HG03066 (cell line): ENCODE data around the gene CFAP57.

Experiments used
- ATAC-seq: cut with Tn5 transposase; IDR thresholded peaks from one replicate; pipeline ENCODE4 v1.9.1; 2021; ENCODE audit warnings: low read depth; ENCODE audit not compliant: unreplicated experiment

CFAP57 gene

DNA sequence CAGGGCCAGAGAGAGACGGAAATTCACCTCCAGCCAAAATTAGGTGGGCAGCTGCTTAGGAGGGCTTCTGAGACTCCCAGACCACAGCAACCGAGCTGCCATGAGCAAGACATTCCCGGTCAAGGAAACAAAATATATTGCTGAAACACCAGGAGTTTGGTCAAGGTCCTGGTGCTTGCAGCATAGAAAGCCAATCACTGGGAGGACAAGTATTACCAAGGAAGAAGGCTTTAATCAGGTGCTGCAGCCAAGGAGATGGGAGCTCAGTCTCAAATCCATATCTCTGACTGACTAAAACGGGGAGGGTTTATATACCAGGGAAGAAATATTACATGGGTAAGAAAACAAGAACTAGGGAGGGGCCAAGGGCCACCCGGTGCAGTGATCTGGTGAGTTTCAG, 78.9 kb downstream of the CFAP57 start:
- no peak for ATAC-seq

- ATAC-seq = no peak
These were observed 80.1 kb downstream of the CFAP57 start for GRCh38 chr1:43252225-43252624.

- ATAC-seq = no peak
These were observed 81.0 kb downstream of the CFAP57 start for GRCh38 chr1:43253173-43253572.

- ATAC-seq = no peak
These were observed 81.7 kb downstream of the CFAP57 start for GRCh38 chr1:43253876-43254275.

DNA sequence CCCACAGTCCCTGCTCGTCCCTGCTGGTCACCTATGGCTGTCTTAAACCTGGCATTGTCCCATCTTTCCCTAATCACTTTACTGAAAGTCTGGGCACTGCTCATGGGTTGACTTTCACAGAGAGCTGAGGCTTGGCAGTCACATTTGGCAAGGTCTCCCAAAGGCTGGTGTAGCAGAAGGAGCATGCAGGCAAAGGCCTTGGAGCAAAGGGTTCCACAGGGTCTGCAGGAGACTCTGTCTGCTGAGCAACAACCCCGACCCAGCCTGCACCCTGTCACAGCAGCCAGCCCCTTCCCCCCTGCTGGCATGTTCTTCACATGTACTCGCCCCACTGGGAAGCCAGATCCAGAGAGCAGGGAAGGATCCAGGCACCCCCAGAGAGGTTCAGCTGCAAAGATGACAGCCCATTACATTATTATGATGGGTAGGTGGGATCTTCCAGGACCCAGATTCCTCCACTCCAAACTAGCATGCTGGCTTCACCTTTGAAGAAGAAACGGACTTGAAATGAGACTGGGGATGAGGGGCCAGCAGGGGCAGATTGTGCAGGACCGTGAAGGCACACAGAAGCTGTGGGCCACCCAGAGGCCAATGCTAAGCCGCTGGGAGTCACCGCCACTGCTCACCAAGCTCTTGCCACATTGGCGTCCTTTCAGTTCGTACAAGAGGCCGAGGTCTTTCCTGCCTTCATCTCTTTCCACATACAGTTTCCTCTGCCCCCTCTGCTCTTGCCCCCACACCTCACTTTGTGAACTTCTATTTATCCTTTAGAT, 83.5 kb downstream of the CFAP57 start:
- ATAC-seq = no peak

- ATAC-seq = no peak
These were observed 84.8 kb downstream of the CFAP57 start for GRCh38 chr1:43256675-43257570.

DNA sequence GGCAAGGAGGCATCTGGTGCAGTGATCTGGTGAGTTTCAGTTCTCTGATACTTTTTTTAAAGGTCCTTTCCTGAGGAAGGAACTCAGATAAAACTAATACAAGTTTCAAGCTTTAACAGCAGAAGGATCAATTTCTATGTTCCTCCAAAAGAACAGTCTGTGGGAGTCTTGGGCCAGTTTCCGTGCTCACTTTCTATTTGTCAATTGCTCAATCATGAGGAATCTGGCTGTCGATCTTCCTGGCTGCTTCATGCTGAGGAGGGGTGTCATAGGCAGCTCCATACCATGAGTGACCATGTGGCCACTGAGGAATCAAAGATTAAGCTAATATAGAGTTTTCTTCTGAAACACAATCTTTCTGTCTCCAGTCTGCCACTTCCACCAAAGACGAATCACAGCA, 86.2 kb downstream of the CFAP57 start:
- no peak for ATAC-seq

GRCh38 chr1:43265431-43265830, 93.3 kb downstream of the CFAP57 start:
- no peak for ATAC-seq

GRCh38 chr1:43266881-43267280, 94.8 kb downstream of the CFAP57 start:
- ATAC-seq = no peak

DNA sequence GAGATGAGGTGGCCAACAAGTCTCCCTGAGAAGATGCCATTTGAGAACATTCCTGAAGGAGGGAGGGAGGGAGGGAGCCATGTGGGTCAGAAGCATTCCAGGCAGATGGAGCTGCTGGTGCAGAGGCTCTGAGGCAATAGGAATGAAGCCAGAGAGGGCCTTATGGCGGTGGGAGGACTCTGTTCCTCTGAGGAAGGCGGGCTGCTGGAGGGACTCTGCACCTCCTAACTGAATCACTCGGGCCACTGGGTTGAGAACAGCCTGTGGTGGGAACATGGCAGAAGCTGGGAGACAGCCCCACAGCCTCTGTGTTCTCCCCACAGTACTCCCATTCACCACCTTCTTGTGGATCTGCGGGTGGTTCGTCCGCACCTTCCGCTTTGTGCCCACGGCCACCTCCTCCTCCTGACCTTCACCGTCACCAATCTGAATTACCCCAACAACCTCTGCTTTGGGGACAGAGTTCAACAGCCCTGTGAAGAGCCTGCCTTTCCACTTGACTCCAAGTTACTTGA, 95.2 kb downstream of the CFAP57 start:
- ATAC-seq = no peak

DNA sequence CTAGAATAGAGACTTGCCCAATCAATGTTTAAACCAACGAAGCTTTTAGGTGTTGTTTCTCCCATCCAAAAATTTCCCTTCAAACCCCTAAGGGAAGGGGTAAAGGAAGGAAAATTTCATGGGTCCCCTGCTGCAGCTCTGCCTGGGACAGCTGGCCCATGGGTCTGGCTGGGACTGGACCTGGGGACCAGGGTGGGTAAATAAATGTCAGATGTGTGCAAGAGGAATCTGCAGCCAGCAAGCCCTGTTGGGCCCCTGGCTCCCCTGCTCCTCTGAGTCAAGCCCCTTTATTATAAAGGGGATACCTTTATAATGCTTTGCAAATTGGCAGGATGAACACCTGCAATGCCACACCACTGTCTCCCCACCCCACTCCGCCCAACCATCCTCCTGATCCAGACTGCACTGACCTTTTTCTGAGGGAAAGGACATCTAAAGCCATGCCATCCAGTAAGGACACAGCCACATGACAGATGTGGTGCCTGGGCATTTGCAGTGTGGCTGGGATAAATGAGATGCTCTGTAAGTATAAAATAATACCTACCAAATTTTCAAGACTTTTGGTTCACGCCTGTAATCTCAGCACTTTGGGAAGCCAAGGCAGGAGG, 95.8 kb downstream of the CFAP57 start:
- ATAC-seq = no peak

- ATAC-seq = no peak
These were observed 97.7 kb downstream of the CFAP57 start, which contains the start of gene TMEM125 for GRCh38 chr1:43269627-43270375. Gene TMEM125, plus strand, starts transcription at chr1:43269983. Its CDS starts 2,740 bp downstream, at chr1:43272723.

GRCh38 chr1:43270421-43271095, 98.4 kb downstream of the CFAP57 start:
- ATAC-seq = no peak

- ATAC-seq = no peak
These were observed 99.3 kb downstream of the CFAP57 start for GRCh38 chr1:43271186-43272118.

DNA sequence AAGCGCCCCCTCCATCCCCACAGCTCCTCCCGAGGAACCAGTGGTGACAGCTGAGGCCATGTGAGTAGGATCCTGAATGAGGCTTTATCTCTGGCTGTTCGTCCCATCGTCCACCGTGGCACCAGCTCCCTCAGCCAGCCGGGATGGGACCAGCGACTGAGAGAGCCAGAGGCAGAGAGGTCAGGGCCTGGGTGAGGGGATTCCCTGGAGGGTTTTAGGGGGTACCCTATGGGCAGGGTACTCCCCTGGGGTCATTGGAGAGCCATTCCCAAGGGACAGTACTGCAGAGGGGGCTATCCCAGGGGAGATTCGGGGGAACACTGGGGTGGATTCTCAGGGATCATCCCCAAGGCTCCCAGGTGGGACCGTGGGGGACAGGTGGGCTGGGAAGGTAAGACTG, 100.0 kb downstream of the CFAP57 start:
- ATAC-seq = no peak

DNA sequence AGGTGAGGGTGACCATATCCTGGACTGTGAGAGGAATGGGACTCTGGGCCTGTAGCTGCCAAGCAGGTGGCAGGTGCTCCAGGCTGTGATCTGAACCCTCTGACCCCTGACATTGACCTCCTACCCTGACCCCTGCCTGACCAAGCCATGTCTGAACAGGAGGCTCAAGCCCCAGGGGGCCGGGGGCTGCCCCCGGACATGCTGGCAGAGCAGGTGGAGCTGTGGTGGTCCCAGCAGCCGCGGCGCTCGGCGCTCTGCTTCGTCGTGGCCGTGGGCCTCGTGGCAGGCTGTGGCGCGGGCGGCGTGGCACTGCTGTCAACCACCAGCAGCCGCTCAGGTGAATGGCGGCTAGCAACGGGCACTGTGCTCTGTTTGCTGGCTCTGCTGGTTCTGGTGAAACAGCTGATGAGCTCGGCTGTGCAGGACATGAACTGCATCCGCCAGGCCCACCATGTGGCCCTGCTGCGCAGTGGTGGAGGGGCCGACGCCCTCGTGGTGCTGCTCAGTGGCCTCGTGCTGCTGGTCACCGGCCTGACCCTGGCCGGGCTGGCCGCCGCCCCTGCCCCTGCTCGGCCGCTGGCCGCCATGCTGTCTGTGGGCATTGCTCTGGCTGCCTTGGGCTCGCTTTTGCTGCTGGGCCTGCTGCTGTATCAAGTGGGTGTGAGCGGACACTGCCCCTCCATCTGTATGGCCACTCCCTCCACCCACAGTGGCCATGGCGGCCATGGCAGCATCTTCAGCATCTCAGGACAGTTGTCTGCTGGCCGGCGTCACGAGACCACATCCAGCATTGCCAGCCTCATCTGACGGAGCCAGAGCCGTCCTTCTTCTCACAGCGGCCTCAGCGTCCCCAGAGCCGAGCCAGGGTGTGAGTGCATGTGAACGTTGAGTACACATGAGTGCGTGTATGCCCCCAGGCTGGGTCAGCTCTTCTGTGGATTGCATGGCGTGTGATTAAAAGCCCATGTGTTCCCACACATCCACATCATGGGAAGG, 100.7 kb downstream of the CFAP57 start:
- no peak for ATAC-seq

DNA sequence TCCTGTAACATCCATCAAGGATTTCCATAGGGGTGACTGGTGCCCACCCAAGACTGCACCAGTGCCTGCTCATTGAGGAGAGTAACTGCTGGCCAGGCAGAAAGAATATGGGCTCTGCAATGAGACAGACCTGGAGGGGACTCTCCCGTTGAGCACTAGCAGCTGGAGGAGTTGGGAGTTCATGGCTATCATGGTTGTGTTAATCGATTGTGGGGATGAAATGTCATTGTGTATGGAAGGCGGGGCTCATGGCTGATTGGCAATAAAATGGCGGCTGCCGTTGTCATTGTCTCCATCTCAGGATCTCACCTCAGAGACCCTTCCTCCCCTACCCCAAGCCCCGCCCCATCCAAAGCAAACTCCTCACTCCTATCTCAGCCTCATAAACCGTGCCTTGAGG, 101.6 kb downstream of the CFAP57 start:
- no peak for ATAC-seq
